ENCODE measurements around the gene ZNF331. TPM values are rescaled to one million over a fixed set of nuclear protein-coding genes. Genes with fewer than 3 reads are reported as not detected.
"Not testable (repeated sequence)": the region's sequence is repeated elsewhere in the genome, so short reads cannot be mapped to it uniquely, and the experiment has no call there.

Gene ZNF331
- total and polyA plus RNA-seq, 2 experiments from 2014 or later: 12.3 to 15.6 TPM

- Histone ChIP-seq H2AFZ (peak overlapping the region; percentile 36), H3K4me1 (ENCODE audit: insufficient read depth) (peaks cover 22% of the 10 kb centered on the region), H3K4me3 (peak overlapping the region; percentile 58), H3K27ac (peak overlapping the region; percentile 94), H3K4me2 (peak overlapping the region; percentile 89)
- 22% methylated on average over 13 of the region's 13 CpGs for WGBS (ENCODE audit: low lambda C conversion rate, missing lambda C conversion rate)
- peak; percentile 52 for DNase-seq (ENCODE audit: low spot score)
- H3K9me2 ChIP-seq (replicated peaks; ENCODE audit: insufficient read depth); H3K36me3 ChIP-seq (replicated peaks; ENCODE audit: insufficient read depth, low read depth); H3K9me3 ChIP-seq (ENCODE audit: low read depth); H4K20me1 ChIP-seq (ENCODE audit: insufficient read depth, poor library complexity, severe bottlenecking); H3K27me3 ChIP-seq; H3K79me2 ChIP-seq: not testable (repeated sequence)
- peak; percentile 20 for TF ChIP-seq CTCF (IDR thresholded peaks at IDR 0.05; ENCODE audit: poor library complexity)
These were observed 33.6 kb upstream of the ZNF331 start for GRCh38 chr19:53504365-53504703.

DNA sequence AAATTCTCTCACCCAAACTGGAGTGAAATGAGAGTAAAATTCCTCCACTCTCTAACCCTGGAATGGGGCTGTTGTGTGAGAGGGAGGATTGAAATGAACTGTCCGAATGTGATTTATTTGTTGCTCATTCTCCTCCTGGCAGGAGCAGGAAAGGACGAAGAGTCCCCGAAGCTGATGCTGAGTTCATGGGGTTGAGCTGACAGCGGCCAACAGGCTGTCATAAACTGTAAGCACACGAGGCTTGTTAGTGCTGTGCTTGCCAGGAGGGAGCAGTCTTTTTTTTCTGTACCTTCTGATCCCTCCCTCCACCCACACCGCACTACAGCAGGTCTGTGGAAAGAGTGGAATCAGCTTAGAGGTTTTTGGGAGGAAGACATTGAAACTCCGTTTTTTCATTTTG, 33.1 kb upstream of the ZNF331 start:
- 39% methylated on average over 7 of the region's 7 CpGs for WGBS (ENCODE audit: low lambda C conversion rate, missing lambda C conversion rate)
- Histone ChIP-seq H3K4me3 (peak overlapping the region; percentile 58), H3K4me1 (ENCODE audit: insufficient read depth) (peaks cover 22% of the 10 kb centered on the region), H3K79me2 (no peaks in the 10 kb centered on the region), H2AFZ (peak overlapping the region; percentile 36), H4K20me1 (ENCODE audit: insufficient read depth, poor library complexity, severe bottlenecking) (no peaks in the 10 kb centered on the region), H3K36me3 (replicated peaks; ENCODE audit: insufficient read depth, low read depth) (no peaks in the 10 kb centered on the region), H3K9me3 (ENCODE audit: low read depth) (no peaks in the 10 kb centered on the region), H3K9me2 (replicated peaks; ENCODE audit: insufficient read depth) (no peaks in the 10 kb centered on the region), H3K4me2 (peak overlapping the region; percentile 89), H3K27ac (peak overlapping the region; percentile 94), H3K27me3 (no peaks in the 10 kb centered on the region)
- no peak for TF ChIP-seq EZH2phosphoT487 (IDR thresholded peaks at IDR 0.05; ENCODE audit: low read depth, severe bottlenecking, unreplicated experiment)
- DNase-seq (ENCODE audit: low spot score): peak; percentile 61

DNA sequence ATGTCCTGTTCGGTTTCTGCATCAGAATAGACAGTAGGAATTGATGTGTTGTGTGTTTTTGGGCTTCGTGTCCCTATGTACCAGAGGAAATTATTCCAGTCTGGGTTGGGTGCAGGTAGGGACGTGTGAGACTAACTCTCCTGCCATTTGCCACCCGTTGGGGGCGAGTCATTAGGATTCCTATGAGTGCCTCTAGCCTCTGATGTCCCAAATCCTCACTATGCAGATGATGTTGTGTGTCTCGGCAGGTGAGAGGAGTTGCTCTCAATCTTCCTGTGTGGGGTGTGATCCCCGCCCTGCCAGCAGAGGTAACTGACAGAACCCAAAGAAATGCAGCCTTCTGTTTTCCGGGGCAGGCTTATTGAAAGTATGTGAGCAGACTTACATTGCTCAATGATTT, 31.2 kb upstream of the ZNF331 start:
- no peaks in the 10 kb centered on the region for H3K9me3 ChIP-seq (ENCODE audit: low read depth)
- H2AFZ ChIP-seq: no peak overlapping the region
- DNase-seq (ENCODE audit: low spot score): no peak
- H3K27ac ChIP-seq: no peak overlapping the region
- TF ChIP-seq CTCF (IDR thresholded peaks at IDR 0.05; ENCODE audit: poor library complexity) (no peak), EZH2 (IDR thresholded peaks at IDR 0.05; ENCODE audit: borderline replicate concordance) (no peak), EZH2phosphoT487 (IDR thresholded peaks at IDR 0.05; ENCODE audit: low read depth, severe bottlenecking, unreplicated experiment) (no peak)
- no peak overlapping the region for H3K4me2 ChIP-seq
- WGBS (ENCODE audit: low lambda C conversion rate, missing lambda C conversion rate): 78% methylated on average over 8 of the region's 8 CpGs
- H3K9me2 ChIP-seq (replicated peaks; ENCODE audit: insufficient read depth): no peaks in the 10 kb centered on the region
- H3K27me3 ChIP-seq: no peaks in the 10 kb centered on the region
- H3K79me2 ChIP-seq: no peaks in the 10 kb centered on the region
- peaks cover 22% of the 10 kb centered on the region for H3K4me1 ChIP-seq (ENCODE audit: insufficient read depth)
- no peaks in the 10 kb centered on the region for H3K36me3 ChIP-seq (replicated peaks; ENCODE audit: insufficient read depth, low read depth)
- no peak overlapping the region for H3K4me3 ChIP-seq
- H4K20me1 ChIP-seq (ENCODE audit: insufficient read depth, poor library complexity, severe bottlenecking): no peaks in the 10 kb centered on the region

DNA sequence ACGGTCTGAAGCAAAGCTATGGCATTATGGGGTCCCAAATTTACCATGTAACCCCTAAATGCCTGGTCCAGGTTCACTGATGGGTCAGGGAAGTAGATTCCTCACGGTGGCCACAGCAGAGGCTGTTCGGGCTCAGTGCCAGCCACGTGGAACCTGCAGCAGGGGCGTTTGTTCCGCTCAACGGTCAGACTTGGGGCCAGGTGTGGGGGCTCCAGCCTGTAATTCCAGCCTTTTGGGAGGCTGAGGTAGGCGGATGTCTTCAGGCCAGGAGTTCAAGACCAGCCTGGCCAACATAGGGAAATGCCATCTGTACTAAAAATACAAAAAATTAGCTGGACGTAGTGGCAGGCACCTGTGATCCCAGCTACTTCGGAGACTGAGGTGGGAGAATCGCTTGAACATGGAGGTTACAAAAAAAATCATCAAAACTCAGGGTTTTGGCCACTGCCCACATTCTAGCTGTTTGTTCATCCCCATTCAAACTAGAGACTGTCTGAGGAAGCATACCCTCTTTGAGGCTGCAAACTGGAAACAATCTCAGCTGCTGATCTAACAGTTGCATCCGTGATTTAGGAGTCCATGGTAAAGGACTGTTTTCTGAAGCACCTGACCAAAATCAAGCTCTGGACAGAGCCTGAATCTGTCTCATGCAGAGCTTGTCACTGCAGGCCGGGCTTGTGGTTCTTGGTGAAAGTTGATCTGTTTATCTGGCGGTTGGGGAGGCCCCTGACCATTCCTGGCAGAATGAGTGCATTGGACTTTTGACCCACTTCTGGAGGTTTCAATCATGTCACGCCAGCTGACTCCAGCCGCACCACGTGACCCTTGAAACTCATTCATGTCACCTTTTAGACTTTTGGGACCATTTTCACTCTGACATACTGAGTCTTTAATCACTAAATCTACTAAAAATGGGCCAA, 30.2 kb upstream of the ZNF331 start:
- H3K9me3 ChIP-seq (ENCODE audit: low read depth): no peaks in the 10 kb centered on the region
- H3K4me1 ChIP-seq (ENCODE audit: insufficient read depth): peaks cover 22% of the 10 kb centered on the region
- H3K4me3 ChIP-seq: no peak overlapping the region
- H3K27me3 ChIP-seq: no peaks in the 10 kb centered on the region
- peak overlapping the region; percentile 86 for H3K27ac ChIP-seq
- no peak overlapping the region for H3K4me2 ChIP-seq
- H4K20me1 ChIP-seq (ENCODE audit: insufficient read depth, poor library complexity, severe bottlenecking): no peaks in the 10 kb centered on the region
- H2AFZ ChIP-seq: no peak overlapping the region
- peak; percentile 84 for DNase-seq (ENCODE audit: low spot score)
- 78% methylated on average over 17 of the region's 17 CpGs for WGBS (ENCODE audit: low lambda C conversion rate, missing lambda C conversion rate)
- no peaks in the 10 kb centered on the region for H3K9me2 ChIP-seq (replicated peaks; ENCODE audit: insufficient read depth)
- no peaks in the 10 kb centered on the region for H3K36me3 ChIP-seq (replicated peaks; ENCODE audit: insufficient read depth, low read depth)
- H3K79me2 ChIP-seq: no peaks in the 10 kb centered on the region
- TF ChIP-seq CTCF (IDR thresholded peaks at IDR 0.05; ENCODE audit: poor library complexity): no peak
- no peak for TF ChIP-seq EZH2phosphoT487 (IDR thresholded peaks at IDR 0.05; ENCODE audit: low read depth, severe bottlenecking, unreplicated experiment)
- no peak for TF ChIP-seq EZH2 (IDR thresholded peaks at IDR 0.05; ENCODE audit: borderline replicate concordance)
